GM18517 (cell line): ENCODE measurements around the gene SCN8A.
"Not testable (repeated sequence)": the region's sequence is repeated elsewhere in the genome, so short reads cannot be mapped to it uniquely, and the experiment has no call there.

Source experiments
- ATAC-seq: cut with Tn5 transposase; IDR thresholded peaks from one replicate; pipeline ENCODE4 v1.9.1; 2021; ENCODE audit warnings: mild to moderate bottlenecking, moderate library complexity; ENCODE audit not compliant: unreplicated experiment

The SCN8A gene

GRCh38 chr12:51591016-51591901, at the start of gene SCN8A:
SCN8A (plus strand) TSS chr12:51591233; CDS start chr12:51662818, 71,585 bp downstream.
- ATAC-seq: no peak

GRCh38 chr12:51546097-51546496, 44.9 kb upstream of the SCN8A start:
- ATAC-seq: no peak

DNA sequence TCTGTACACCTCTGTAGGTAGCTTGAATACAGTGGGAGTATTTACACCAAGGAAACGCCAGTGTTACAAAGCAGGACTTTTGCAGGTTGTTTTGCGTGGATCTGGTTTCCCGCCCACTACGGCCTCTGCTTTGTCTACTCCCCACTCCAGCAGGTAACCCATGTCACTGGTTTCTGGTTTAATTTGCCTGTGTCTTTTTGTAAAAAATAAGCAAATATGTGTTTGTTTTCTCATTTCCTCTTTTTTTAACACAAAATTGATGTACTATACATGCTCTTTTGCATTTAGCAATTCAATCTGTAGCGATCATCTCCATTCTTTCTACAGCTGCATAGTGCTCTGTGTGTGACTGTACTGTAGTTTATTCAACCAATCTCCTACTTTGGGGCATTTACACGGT, 43.4 kb upstream of the SCN8A start:
- no peak for ATAC-seq

GRCh38 chr12:51548241-51548640, 42.8 kb upstream of the SCN8A start:
- ATAC-seq: no peak

DNA sequence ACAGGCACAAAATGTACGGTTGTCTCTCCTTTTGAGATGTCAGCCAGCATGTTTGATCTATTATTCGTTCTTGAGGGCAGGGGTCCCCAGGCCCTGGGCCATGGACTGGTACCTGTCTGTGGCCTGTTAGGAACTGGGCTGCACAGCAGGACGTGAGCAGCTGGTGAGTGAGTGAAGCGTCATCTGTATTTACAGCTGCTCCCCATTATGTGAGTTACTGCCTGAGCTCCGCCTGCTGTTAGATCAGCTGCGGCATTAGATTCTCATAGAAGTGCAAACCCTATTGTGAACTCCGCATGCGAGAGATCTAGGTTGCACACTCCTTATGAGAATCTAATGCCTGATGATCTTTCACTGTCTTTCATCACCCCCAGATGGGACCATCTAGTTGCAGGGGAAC, 41.4 kb upstream of the SCN8A start:
- ATAC-seq: no peak

GRCh38 chr12:51568271-51569032, 22.6 kb upstream of the SCN8A start:
- ATAC-seq: not testable (repeated sequence)

DNA sequence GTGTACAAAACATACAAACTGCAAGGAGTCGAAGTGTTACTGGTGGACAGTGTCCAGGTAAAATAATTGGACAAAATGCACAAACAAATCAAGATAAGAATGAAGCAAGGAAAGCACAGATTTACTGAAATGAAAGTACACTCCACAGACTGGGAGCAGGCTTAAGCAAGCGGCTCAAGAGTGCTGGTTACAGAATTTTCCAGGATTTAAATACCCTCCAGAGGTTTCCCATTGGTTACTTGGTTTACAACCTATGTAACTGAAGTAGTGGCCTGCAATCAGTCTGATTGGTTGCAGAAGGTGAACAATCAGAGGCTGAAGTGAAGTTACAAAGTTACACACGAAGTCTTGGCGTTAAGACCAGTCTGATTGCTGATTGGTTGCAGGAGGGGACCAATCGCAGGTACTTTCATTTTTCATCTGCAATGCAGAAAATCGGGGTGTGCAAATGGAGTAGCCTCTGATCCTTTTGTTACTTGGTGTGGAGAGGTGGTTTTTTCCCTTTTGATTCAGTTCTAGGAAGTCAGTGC, 11.6 kb upstream of the SCN8A start:
- ATAC-seq: no peak

- no peak for ATAC-seq
Observed at GRCh38 chr12:51589060-51589459, 2.0 kb upstream of the SCN8A start.

DNA sequence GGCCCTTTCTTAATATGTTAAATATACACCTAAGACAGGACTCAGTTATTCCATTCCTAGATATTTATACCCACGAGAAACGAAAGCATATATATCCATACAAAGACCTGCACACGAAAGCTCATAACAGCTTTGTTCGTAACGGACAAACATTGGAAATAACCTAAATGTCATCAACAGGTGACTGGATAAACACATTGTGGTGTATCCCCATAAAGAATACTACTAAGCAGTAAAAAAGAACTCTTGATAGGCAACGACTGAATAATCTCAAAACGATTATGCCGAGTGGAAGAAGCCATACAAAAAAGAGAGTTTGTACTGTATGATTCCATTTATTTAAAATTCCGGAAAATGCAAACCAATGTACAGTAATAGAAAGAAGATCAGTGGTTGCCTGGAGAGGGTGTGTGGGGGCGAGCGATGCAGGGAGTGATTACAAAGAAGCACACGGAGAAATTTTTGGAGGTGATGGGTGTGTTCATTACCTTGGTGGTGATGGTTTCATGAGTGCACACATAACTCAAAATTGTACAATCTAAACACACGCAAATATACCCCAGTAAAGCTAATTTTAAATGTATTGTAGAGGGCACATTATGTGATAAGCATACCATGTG, 1.4 kb upstream of the SCN8A start:
- ATAC-seq: no peak

GRCh38 chr12:51590347-51591015, 552 bp upstream of the SCN8A start:
- ATAC-seq: no peak

GRCh38 chr12:51592034-51592705, 1.1 kb downstream of the SCN8A start:
- no peak for ATAC-seq

- ATAC-seq: no peak
Observed at GRCh38 chr12:51593021-51593420, 2.0 kb downstream of the SCN8A start.

DNA sequence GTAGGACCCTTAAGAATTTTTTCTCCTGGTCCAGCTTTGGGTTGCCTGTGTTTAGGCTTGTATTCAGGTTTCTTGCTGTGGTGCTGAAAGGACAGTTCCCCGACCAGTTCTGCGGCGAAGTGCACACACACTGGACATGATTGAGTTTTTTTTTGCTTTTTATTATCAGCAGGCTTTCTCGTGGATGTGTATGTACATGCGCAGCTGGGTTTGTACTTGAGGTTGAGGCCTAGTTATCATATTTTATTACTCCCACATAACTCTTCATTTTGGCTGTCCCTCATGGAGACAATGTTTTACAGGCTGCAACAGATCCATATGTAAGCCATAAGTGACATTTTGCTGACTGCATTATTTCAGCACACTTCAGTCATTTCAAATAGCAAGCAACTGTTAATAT, 2.5 kb downstream of the SCN8A start:
- no peak for ATAC-seq

- no peak for ATAC-seq
Observed at GRCh38 chr12:51598156-51598555, 7.1 kb downstream of the SCN8A start.

- no peak for ATAC-seq
Observed at GRCh38 chr12:51600721-51601120, 9.7 kb downstream of the SCN8A start.

DNA sequence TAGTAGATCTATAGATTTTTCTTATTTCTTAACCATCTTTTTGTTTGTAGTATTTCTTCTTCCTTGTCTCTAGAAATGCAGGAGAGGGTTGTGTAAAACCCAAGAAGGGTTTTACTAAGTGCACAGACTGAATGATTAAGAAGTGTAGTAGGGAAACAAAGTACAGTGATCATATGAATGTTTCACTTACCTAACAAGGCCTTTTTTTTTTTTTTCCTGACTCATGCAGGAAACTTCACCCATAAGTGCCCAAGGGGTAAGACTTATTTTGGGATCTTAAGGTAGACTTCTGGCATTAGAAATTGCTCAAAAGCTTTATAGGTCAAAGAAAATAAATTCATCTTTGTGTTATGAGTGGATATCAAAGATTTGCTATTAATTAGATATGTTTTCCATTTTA, 10.2 kb downstream of the SCN8A start:
- no peak for ATAC-seq

DNA sequence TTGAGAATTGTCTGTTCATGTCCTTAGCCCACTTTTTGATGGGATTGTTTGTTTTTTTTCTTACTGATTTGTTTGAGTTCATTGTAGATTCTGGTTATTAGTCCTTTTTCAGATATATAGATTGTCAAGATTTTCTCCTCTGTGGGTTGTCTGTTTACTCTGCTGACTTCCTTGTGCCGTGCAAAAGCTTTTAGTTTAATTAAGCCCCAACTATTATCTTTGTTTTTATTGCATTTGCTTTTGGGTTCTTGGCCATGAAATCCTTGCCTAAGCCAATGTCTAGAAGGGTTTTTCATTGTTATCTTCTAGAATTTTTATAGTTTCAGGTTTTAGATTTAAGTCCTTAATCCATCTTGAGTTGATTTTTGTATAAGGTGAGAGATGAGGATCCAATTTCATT, 14.9 kb downstream of the SCN8A start:
- ATAC-seq: not testable (repeated sequence)

GRCh38 chr12:51607197-51607596, 16.2 kb downstream of the SCN8A start:
- not testable (repeated sequence) for ATAC-seq

- no peak for ATAC-seq
Observed at GRCh38 chr12:51620448-51620847, 29.4 kb downstream of the SCN8A start.
